HCT116 (cell line): ENCODE data around the gene GEN1. TPM values are rescaled to one million over a fixed set of nuclear protein-coding genes. Genes with fewer than 3 reads are reported as not detected.

Experiments used
- ATAC-seq: fragments of 200-7000 bp; cut with Tn5 transposase; 2 replicates; pipeline ENCODE4 v1.9.1; 2020; ENCODE audit warnings: mild to moderate bottlenecking, moderate library complexity
- BruUV-seq: library from RNA; stranded (reverse); fragments of 400-500 nt; replicated peaks from 2 replicates; lab custom pipeline; 2021; lab: Mats Ljungman, UMichigan
- CTCF ChIA-PET: fragments of 300-600 bp; sonication (Branson Sonifier 250); formaldehyde crosslinking; loops from one replicate; lab custom pipeline; 2021; ENCODE audit warnings: antibody characterized with exemption; lab: Charles Lee
- POLR2A ChIA-PET: fragments of 300-600, 350-600 bp; sonication (Branson Sonifier 250); formaldehyde crosslinking; loops from one replicate; lab custom pipeline; 2021; ENCODE audit warnings: antibody characterized with exemption; lab: Charles Lee
- RAD21 ChIA-PET, 2 experiments: fragments of 300-600 bp; sonication (Branson Sonifier 250); formaldehyde crosslinking; loops; one replicate each; lab custom pipeline; 2023; ENCODE audit warnings: low total read pairs in 2 of 2; ENCODE audit not compliant: uncharacterized antibody in 2 of 2, unreplicated experiment in 2 of 2, low non-redundant PET in 1 of 2; lab: Charles Lee
- DNase-seq: peaks from one replicate; pipeline ENCODE4 v3.0.0-alpha.2; 2010; ENCODE audit warnings: low read depth, low spot score
- H2AFZ ChIP-seq: fragments of 200-600 bp; shearing (Covaris generic), sonication (generic); 2 replicates; pipeline ENCODE4 v1.6.1; 2017; ENCODE audit warnings: low read depth, mixed run types, mixed read lengths, antibody characterized with exemption, low read length; ENCODE audit not compliant: poor library complexity, severe bottlenecking
- H3K27ac ChIP-seq: 2 replicates; pipeline ENCODE4 v1.5.1; 2012; ENCODE audit warnings: low read depth, low read length
- H3K27me3 ChIP-seq: fragments of 200-600 bp; sonication (generic); 2 replicates; pipeline ENCODE4 v1.6.1; 2016; ENCODE audit warnings: mixed run types, low read length, mixed read lengths; ENCODE audit not compliant: insufficient read depth
- H3K36me3 ChIP-seq, 2 experiments: fragments of 200-500 bp in 1 of 2; fragments of 200-600 bp in 1 of 2; sonication (Bioruptor generic) in 1 of 2; sonication (generic) in 1 of 2; 2 replicates each; pipeline versions ENCODE4 v1.5.1 to v1.6.1; 2014 to 2016; ENCODE audit warnings: low read length in 2 of 2, inconsistent platforms in 1 of 2, mixed read lengths in 1 of 2, mixed run types in 1 of 2; ENCODE audit not compliant: insufficient read depth in 2 of 2, control insufficient read depth in 1 of 2
- H3K4me1 ChIP-seq, 2 experiments: fragments of 200-600 bp in 1 of 2; sonication (generic) in 1 of 2; 2 replicates each; pipeline versions ENCODE4 v1.5.1 to v1.6.1; 2012 to 2017; ENCODE audit warnings: low read length in 2 of 2, inconsistent platforms in 1 of 2, mild to moderate bottlenecking in 1 of 2, mixed read lengths in 1 of 2, mixed run types in 1 of 2, moderate library complexity in 1 of 2; ENCODE audit not compliant: insufficient read depth in 2 of 2, control insufficient read depth in 1 of 2
- H3K4me2 ChIP-seq: fragments of 200-600 bp; sonication (generic); 2 replicates; pipeline ENCODE4 v1.6.1; 2017; ENCODE audit warnings: mixed run types, low read length, mixed read lengths
- H3K4me3 ChIP-seq, 2 experiments: fragments of 200-600 bp in 1 of 2; sonication (generic) in 1 of 2; replicated peaks in 1 of 2; 2 replicates each; pipeline ENCODE4 v1.5.1; 2011 to 2016; ENCODE audit warnings: low read length in 2 of 2, control low read depth in 1 of 2, low read depth in 1 of 2, mild to moderate bottlenecking in 1 of 2, mixed read lengths in 1 of 2, mixed run types in 1 of 2
- H3K79me2 ChIP-seq: fragments of 200-600 bp; sonication (generic); 2 replicates; pipeline ENCODE4 v1.6.1; 2017; ENCODE audit warnings: mild to moderate bottlenecking, mixed run types, low read length, moderate library complexity, mixed read lengths; ENCODE audit not compliant: insufficient read depth
- H3K9ac ChIP-seq: fragments of 200-600 bp; sonication (generic); 2 replicates; pipeline ENCODE4 v1.6.1; 2016; ENCODE audit warnings: low read length, mixed read lengths
- H3K9me2 ChIP-seq: fragments of 200-600 bp; sonication (generic), shearing (Covaris generic); 2 replicates; pipeline ENCODE4 v1.6.1; 2017; ENCODE audit warnings: mixed run types, mild to moderate bottlenecking, moderate library complexity; ENCODE audit not compliant: insufficient read depth
- H3K9me3 ChIP-seq, 2 experiments: fragments of 200-500 bp in 1 of 2; fragments of 200-600 bp in 1 of 2; sonication (Bioruptor generic) in 1 of 2; sonication (generic) in 1 of 2; 2 replicates each; pipeline ENCODE4 v1.6.1; 2014 to 2017; ENCODE audit warnings: low read length in 2 of 2, mixed read lengths in 2 of 2, inconsistent platforms in 1 of 2, low read depth in 1 of 2, mild to moderate bottlenecking in 1 of 2, mixed run types in 1 of 2, moderate library complexity in 1 of 2; ENCODE audit not compliant: control insufficient read depth in 1 of 2, insufficient read depth in 1 of 2
- H4K20me1 ChIP-seq: fragments of 200-600 bp; sonication (generic), shearing (Covaris generic); 2 replicates; pipeline ENCODE4 v1.6.1; 2017; ENCODE audit warnings: mixed run types, mild to moderate bottlenecking, moderate library complexity; ENCODE audit not compliant: insufficient read depth
- EZH2 ChIP-seq: fragments of 200-600 bp; sonication (generic); IDR thresholded peaks from 2 replicates; pipeline ENCODE4 v1.6.1; 2017; ENCODE audit warnings: antibody characterized with exemption, mixed run types
- SIN3A ChIP-seq: IDR thresholded peaks from 2 replicates; pipeline ENCODE4 v1.6.1; 2012; ENCODE audit warnings: low read depth
- SP1 ChIP-seq: IDR thresholded peaks from 2 replicates; pipeline ENCODE4 v1.6.1; 2012; ENCODE audit warnings: low read depth
- SRF ChIP-seq: IDR thresholded peaks from 2 replicates; pipeline ENCODE4 v1.6.1; 2012; ENCODE audit warnings: low read depth
- YY1 ChIP-seq: IDR thresholded peaks from 2 replicates; pipeline ENCODE4 v1.6.1; 2011; ENCODE audit warnings: low read length, low read depth, moderate library complexity, mild to moderate bottlenecking; ENCODE audit not compliant: insufficient replicate concordance; ENCODE audit errors: extremely low read depth
- ZNF274 ChIP-seq: fragments of 200-500 bp; sonication (Bioruptor generic); IDR thresholded peaks from 2 replicates; pipeline ENCODE4 v1.6.1; 2014; ENCODE audit warnings: mild to moderate bottlenecking, low read depth, low read length, inconsistent platforms
- intact Hi-C: fragments of 100-400 bp; cut with micrococcal nuclease; formaldehyde crosslinking; loops from 2 replicates; pipeline ENCODE4 v1.10.0; 2022
- total RNA-seq: library from RNA; stranded (reverse); gene quantifications from one replicate; pipeline ENCODE4 v1.2.1, GENCODE V29; 2021; ENCODE audit not compliant: unreplicated experiment
- TF ChIP-seq, protein P1 (sequence below): IDR thresholded peaks from 2 replicates; pipeline ENCODE4 v1.6.1; 2012; ENCODE audit warnings: low read depth

GEN1 gene
- total RNA-seq, 1 experiment from 2014 or later: 19.7 TPM

DNA sequence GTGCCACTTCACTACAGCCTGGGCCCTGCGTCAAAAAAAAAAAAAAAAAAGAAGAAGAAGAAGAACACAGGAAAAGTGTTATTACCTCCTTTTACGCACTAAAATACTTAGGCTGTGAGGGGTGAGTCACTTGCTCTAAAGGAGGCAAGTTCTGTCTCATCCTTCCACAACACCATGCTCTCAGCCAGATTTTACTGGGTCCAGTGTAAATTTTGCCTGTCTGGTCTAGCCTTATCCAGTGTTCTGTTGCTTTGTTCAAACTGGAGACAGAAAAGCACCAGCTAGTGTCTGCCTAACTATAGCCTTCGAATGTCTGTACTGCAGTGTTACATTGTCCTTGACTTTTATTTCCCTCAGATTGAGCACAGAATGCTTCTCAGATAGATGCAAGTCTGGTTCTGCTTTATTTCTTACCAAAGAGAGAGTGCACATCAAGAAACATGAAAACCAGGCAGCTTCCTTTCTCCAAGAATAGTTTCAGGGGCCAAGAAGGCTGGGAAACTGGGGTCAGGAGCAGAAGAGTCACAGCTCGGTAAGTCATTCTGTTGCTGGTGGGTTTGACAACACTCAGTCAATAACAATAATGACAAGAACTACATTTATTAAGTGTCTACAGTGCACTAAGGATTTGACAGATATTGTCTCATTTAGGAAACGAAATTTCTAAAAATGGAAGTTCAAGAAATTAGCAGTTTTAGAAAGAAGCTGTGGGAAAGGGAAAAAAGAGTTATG, 59.2 kb downstream of the GEN1 start:
- Histone ChIP-seq H3K9me3 (no peaks in the 10 kb centered on the region), H3K9ac (no peak overlapping the region), H3K4me3 (no peak overlapping the region), H3K36me3 (no peaks in the 10 kb centered on the region), H2AFZ (no peak overlapping the region), H3K27ac (no peak overlapping the region), H4K20me1 (no peaks in the 10 kb centered on the region), H3K79me2 (no peaks in the 10 kb centered on the region), H3K27me3 (no peaks in the 10 kb centered on the region), H3K4me2 (no peak overlapping the region), H3K4me1 (peaks cover 0 to 5% of the 10 kb centered on the region in 2 experiments; a peak in 1 of 4 replicates), H3K9me2 (no peaks in the 10 kb centered on the region)
- TF ChIP-seq SP1: no peak
- no peak for TF ChIP-seq SRF
- TF ChIP-seq, protein P1, sequence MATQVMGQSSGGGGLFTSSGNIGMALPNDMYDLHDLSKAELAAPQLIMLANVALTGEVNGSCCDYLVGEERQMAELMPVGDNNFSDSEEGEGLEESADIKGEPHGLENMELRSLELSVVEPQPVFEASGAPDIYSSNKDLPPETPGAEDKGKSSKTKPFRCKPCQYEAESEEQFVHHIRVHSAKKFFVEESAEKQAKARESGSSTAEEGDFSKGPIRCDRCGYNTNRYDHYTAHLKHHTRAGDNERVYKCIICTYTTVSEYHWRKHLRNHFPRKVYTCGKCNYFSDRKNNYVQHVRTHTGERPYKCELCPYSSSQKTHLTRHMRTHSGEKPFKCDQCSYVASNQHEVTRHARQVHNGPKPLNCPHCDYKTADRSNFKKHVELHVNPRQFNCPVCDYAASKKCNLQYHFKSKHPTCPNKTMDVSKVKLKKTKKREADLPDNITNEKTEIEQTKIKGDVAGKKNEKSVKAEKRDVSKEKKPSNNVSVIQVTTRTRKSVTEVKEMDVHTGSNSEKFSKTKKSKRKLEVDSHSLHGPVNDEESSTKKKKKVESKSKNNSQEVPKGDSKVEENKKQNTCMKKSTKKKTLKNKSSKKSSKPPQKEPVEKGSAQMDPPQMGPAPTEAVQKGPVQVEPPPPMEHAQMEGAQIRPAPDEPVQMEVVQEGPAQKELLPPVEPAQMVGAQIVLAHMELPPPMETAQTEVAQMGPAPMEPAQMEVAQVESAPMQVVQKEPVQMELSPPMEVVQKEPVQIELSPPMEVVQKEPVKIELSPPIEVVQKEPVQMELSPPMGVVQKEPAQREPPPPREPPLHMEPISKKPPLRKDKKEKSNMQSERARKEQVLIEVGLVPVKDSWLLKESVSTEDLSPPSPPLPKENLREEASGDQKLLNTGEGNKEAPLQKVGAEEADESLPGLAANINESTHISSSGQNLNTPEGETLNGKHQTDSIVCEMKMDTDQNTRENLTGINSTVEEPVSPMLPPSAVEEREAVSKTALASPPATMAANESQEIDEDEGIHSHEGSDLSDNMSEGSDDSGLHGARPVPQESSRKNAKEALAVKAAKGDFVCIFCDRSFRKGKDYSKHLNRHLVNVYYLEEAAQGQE: no peak
- no peak for TF ChIP-seq YY1
- no peak for TF ChIP-seq EZH2
- TF ChIP-seq SIN3A: no peak
- TF ChIP-seq ZNF274: no peak
- RAD21 ChIA-PET: no interaction called here
- BruUV-seq: no TSS peak
- ATAC-seq: no peak
- POLR2A ChIA-PET: no interaction called here
- no peak for DNase-seq
- CTCF ChIA-PET: no interaction called here
- intact Hi-C loops: no loop called here
